Neural progenitor cell (in vitro differentiated cells): ENCODE data around the gene PITPNM1. TPM values are rescaled to one million over a fixed set of nuclear protein-coding genes. Genes with fewer than 3 reads are reported as not detected.
A peak's percentile ranks its signal among the peaks of the same experiment; 100 is the strongest.

Experiments used
- DNase-seq: peaks from one replicate; pipeline ENCODE4 v3.0.0-alpha.2; 2016; ENCODE audit warnings: low spot score
- H2AFZ ChIP-seq: fragments of 200-600 bp; sonication (generic); replicated peaks from 2 replicates; pipeline ENCODE4 v1.6.1; 2016; ENCODE audit warnings: antibody characterized with exemption
- H3F3A ChIP-seq: fragments of 200-600 bp; sonication (generic); 2 replicates; pipeline ENCODE4 v1.6.1; 2016; ENCODE audit warnings: antibody characterized with exemption, low read depth
- H3K27ac ChIP-seq: fragments of 200-600 bp; sonication (generic); 2 replicates; pipeline ENCODE4 v1.5.1; 2016; ENCODE audit warnings: mild to moderate bottlenecking
- H3K27me3 ChIP-seq: fragments of 200-600 bp; sonication (generic); 2 replicates; pipeline ENCODE4 v1.6.1; 2016; ENCODE audit warnings: mild to moderate bottlenecking, moderate library complexity
- H3K36me3 ChIP-seq: fragments of 200-600 bp; sonication (generic); 2 replicates; pipeline ENCODE4 v1.5.1; 2016
- H3K4me1 ChIP-seq: fragments of 200-600 bp; sonication (generic); 2 replicates; pipeline ENCODE4 v1.6.1; 2016; ENCODE audit warnings: mixed run types
- H3K4me2 ChIP-seq: fragments of 200-600 bp; sonication (generic); 2 replicates; pipeline ENCODE4 v1.6.1; 2016
- H3K4me3 ChIP-seq: fragments of 200-600 bp; sonication (generic); 2 replicates; pipeline ENCODE4 v1.5.1; 2016
- H3K79me2 ChIP-seq: fragments of 200-600 bp; sonication (generic); 2 replicates; pipeline ENCODE4 v1.6.1; 2016; ENCODE audit warnings: low read depth
- H3K9ac ChIP-seq: fragments of 200-600 bp; sonication (generic); 2 replicates; pipeline ENCODE4 v1.6.1; 2016
- H3K9me3 ChIP-seq: fragments of 200-600 bp; sonication (generic); 2 replicates; pipeline ENCODE4 v1.5.1; 2016; ENCODE audit warnings: low read depth
- H4K20me1 ChIP-seq: fragments of 200-600 bp; sonication (generic); 2 replicates; pipeline ENCODE4 v1.6.1; 2016; ENCODE audit warnings: low read depth
- H3K27ac Mint-ChIP-seq: 3 replicates; pipeline ENCODE4 v1.8.0; 2021; ENCODE audit warnings: mixed read lengths
- H3K27me3 Mint-ChIP-seq: 2 replicates; pipeline ENCODE4 v1.8.0; 2022; ENCODE audit warnings: low read depth, mild to moderate bottlenecking, inconsistent platforms, moderate library complexity, mixed read lengths; ENCODE audit not compliant: insufficient read depth
- H3K36me3 Mint-ChIP-seq: 3 replicates; pipeline ENCODE4 v1.8.0; 2021; ENCODE audit warnings: mixed read lengths
- H3K4me1 Mint-ChIP-seq: 3 replicates; pipeline ENCODE4 v1.8.0; 2021; ENCODE audit warnings: mixed read lengths
- H3K4me3 Mint-ChIP-seq: 3 replicates; pipeline ENCODE4 v1.8.0; 2021; ENCODE audit warnings: mild to moderate bottlenecking, moderate library complexity, mixed read lengths
- H3K9me3 Mint-ChIP-seq: 3 replicates; pipeline ENCODE4 v1.8.0; 2020; ENCODE audit warnings: mixed read lengths
- EZH2 ChIP-seq: fragments of 200-600 bp; sonication (generic); IDR thresholded peaks from 2 replicates; pipeline ENCODE4 v1.6.1; 2017; ENCODE audit warnings: antibody characterized with exemption, mild to moderate bottlenecking, moderate library complexity
- EZH2phosphoT487 ChIP-seq: fragments of 200-600 bp; sonication (generic); IDR thresholded peaks from 2 replicates; pipeline ENCODE4 v1.6.1; 2017; ENCODE audit warnings: antibody characterized with exemption
- total RNA-seq: library from RNA; depleted of rRNA; stranded (reverse); fragments of >200 nt; gene quantifications from 2 replicates; pipeline ENCODE4 v1.2.3, GENCODE V29; 2015; ENCODE audit warnings: low replicate concordance
- TF ChIP-seq, protein P1 (sequence below): fragments of 200-600 bp; sonication (generic); IDR thresholded peaks from 2 replicates; pipeline ENCODE4 v1.5.1; 2017; ENCODE audit warnings: antibody characterized with exemption, mild to moderate bottlenecking

The PITPNM1 gene
- total RNA-seq, 1 donor from 2014 or later: 7.7 TPM

- Histone ChIP-seq H3K79me2 (no peaks in the 10 kb centered on the region), H3K4me2 (no peak overlapping the region), H3K4me1 (peaks cover 6% of the 10 kb centered on the region), H3K9ac (no peak overlapping the region), H3K4me3 (no peak overlapping the region), H3K27ac (no peak overlapping the region), H4K20me1 (no peaks in the 10 kb centered on the region), H3F3A (peaks cover 4% of the 10 kb centered on the region), H3K27me3 (no peaks in the 10 kb centered on the region), H3K9me3 (no peaks in the 10 kb centered on the region), H3K36me3 (no peaks in the 10 kb centered on the region), H2AFZ (no peak overlapping the region)
- no peak for DNase-seq
- Mint-ChIP-seq H3K36me3 (no peaks in the 10 kb centered on the region), H3K27ac (no peak overlapping the region), H3K27me3 (peaks cover 9% of the 10 kb centered on the region), H3K9me3 (peaks cover 3% of the 10 kb centered on the region), H3K4me1 (peaks cover 4% of the 10 kb centered on the region), H3K4me3 (no peak overlapping the region)
- TF ChIP-seq EZH2 (no peak), EZH2phosphoT487 (no peak)
- TF ChIP-seq, protein P1, sequence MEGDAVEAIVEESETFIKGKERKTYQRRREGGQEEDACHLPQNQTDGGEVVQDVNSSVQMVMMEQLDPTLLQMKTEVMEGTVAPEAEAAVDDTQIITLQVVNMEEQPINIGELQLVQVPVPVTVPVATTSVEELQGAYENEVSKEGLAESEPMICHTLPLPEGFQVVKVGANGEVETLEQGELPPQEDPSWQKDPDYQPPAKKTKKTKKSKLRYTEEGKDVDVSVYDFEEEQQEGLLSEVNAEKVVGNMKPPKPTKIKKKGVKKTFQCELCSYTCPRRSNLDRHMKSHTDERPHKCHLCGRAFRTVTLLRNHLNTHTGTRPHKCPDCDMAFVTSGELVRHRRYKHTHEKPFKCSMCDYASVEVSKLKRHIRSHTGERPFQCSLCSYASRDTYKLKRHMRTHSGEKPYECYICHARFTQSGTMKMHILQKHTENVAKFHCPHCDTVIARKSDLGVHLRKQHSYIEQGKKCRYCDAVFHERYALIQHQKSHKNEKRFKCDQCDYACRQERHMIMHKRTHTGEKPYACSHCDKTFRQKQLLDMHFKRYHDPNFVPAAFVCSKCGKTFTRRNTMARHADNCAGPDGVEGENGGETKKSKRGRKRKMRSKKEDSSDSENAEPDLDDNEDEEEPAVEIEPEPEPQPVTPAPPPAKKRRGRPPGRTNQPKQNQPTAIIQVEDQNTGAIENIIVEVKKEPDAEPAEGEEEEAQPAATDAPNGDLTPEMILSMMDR: no peak
These were observed 37.0 kb upstream of the PITPNM1 start for GRCh38 chr11:67542169-67542568.

GRCh38 chr11:67541198-67541597 is 36.0 kb upstream of the PITPNM1 start:
- Histone ChIP-seq H3K36me3 (no peaks in the 10 kb centered on the region), H3K9me3 (no peaks in the 10 kb centered on the region), H3K27ac (no peak overlapping the region), H4K20me1 (no peaks in the 10 kb centered on the region), H3K4me3 (no peak overlapping the region), H3K27me3 (no peaks in the 10 kb centered on the region), H3K79me2 (no peaks in the 10 kb centered on the region), H2AFZ (no peak overlapping the region), H3F3A (peaks cover 4% of the 10 kb centered on the region), H3K4me1 (peaks cover 6% of the 10 kb centered on the region), H3K4me2 (no peak overlapping the region), H3K9ac (no peak overlapping the region)
- H3K27ac Mint-ChIP-seq: peak overlapping the region; percentile 46
- H3K36me3 Mint-ChIP-seq: no peaks in the 10 kb centered on the region
- H3K9me3 Mint-ChIP-seq: peaks cover 3% of the 10 kb centered on the region
- H3K4me3 Mint-ChIP-seq: no peak overlapping the region
- H3K27me3 Mint-ChIP-seq: peaks cover 8% of the 10 kb centered on the region
- H3K4me1 Mint-ChIP-seq: peaks cover 4% of the 10 kb centered on the region
- DNase-seq: no peak
- TF ChIP-seq, protein P1: peak; percentile 8
- TF ChIP-seq EZH2phosphoT487: no peak

DNA sequence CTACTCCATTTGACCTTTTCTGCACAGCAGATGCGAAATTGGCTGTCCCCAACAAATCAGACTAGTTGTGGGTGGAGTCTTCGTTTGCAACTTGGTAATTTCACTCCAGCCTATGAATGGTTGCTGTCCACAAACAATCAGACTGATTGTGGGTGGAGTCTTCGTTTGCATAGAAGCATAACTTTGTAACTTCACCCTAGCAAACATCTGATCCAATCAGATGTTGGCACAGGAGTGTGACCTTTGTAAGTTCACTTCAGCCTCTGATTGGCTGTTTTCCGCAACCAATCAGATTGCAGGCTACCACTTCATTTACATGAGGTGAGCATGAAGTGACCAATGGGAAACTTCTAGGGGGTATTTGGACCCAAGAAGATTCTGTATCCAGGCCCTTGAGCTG is 34.4 kb upstream of the PITPNM1 start:
- Histone ChIP-seq H3K9ac (no peak overlapping the region), H3K4me1 (peaks cover 6% of the 10 kb centered on the region), H4K20me1 (no peaks in the 10 kb centered on the region), H3K27ac (no peak overlapping the region), H3K27me3 (no peaks in the 10 kb centered on the region), H3K36me3 (no peaks in the 10 kb centered on the region), H3K4me2 (no peak overlapping the region), H3K9me3 (peaks cover 10% of the 10 kb centered on the region), H3F3A (peaks cover 4% of the 10 kb centered on the region), H3K79me2 (no peaks in the 10 kb centered on the region), H3K4me3 (no peak overlapping the region), H2AFZ (no peak overlapping the region)
- H3K9me3 Mint-ChIP-seq: peaks cover 14% of the 10 kb centered on the region
- no peak overlapping the region for H3K27ac Mint-ChIP-seq
- no peak for DNase-seq
- no peaks in the 10 kb centered on the region for H3K36me3 Mint-ChIP-seq
- H3K27me3 Mint-ChIP-seq: peaks cover 6% of the 10 kb centered on the region
- H3K4me1 Mint-ChIP-seq: peaks cover 4% of the 10 kb centered on the region
- H3K4me3 Mint-ChIP-seq: no peak overlapping the region
- TF ChIP-seq EZH2: no peak
- TF ChIP-seq, protein P1: no peak
- TF ChIP-seq EZH2phosphoT487: no peak
